Measurements from ENCODE around the gene HEATR3. TPM values are rescaled to one million over a fixed set of nuclear protein-coding genes. Genes with fewer than 3 reads are reported as not detected.

Gene HEATR3
- total RNA-seq, 2 experiments from 2014 or later, result 21.5 to 21.6 TPM

- no peaks in the 10 kb centered on the region for H3K9me3 Mint-ChIP-seq
- H3K27ac Mint-ChIP-seq, result no peak overlapping the region
- H3K27me3 Mint-ChIP-seq, result no peaks in the 10 kb centered on the region
- H3K4me3 Mint-ChIP-seq, result no peak overlapping the region
- H3K36me3 Mint-ChIP-seq (ENCODE audit: low read depth), result peaks cover 57% of the 10 kb centered on the region
- ChIA-PET POLR2A (no interaction called here), CTCF (interaction anchor here (0.6 kb wide), 1 partner anchor 42 kb away, joined by 3 read pairs; no protein-coding TSS in a partner anchor)
- no peak for DNase-seq
- peaks cover under 1% of the 10 kb centered on the region for H3K4me1 Mint-ChIP-seq
Observed at GRCh38 chr16:50088302-50088701, 22.5 kb downstream of the HEATR3 start.

DNA sequence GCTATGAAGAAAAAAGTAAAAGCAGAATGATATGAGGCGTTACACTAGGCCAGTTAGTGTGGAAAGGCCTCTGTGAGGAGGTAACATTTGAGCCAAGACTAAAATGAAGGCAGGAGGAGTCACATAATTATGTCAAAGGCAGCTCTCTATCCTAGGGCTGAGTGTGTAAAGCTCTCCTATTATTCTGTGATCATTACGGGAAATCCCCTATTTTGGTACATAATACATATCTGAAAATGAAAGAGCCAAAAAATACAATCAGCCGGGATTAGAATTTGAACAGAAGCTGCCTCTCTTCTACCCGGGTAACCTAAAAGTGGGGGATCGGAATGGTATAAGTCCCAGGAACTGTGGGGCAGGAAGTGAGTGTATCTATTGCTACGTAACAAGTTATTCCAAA, 27.1 kb downstream of the HEATR3 start:
- no peak overlapping the region for H3K4me3 Mint-ChIP-seq
- ChIA-PET CTCF (interaction anchor here (1.3 to 1.7 kb wide), 2 partner anchors 68 to 117 kb away, joined by 5 to 7 read pairs; partner anchors contain the start of gene CNEP1R1), POLR2A (interaction anchor here (0.5 to 0.6 kb wide), 2 partner anchors 21 to 95 kb away, joined by 4 to 7 read pairs; no protein-coding TSS in a partner anchor)
- DNase-seq, result no peak
- H3K9me3 Mint-ChIP-seq, result no peaks in the 10 kb centered on the region
- peaks cover 29% of the 10 kb centered on the region for H3K36me3 Mint-ChIP-seq (ENCODE audit: low read depth)
- no peaks in the 10 kb centered on the region for H3K27me3 Mint-ChIP-seq
- peaks cover 10% of the 10 kb centered on the region for H3K4me1 Mint-ChIP-seq
- H3K27ac Mint-ChIP-seq, result no peak overlapping the region

GRCh38 chr16:50093607-50094539, 28.1 kb downstream of the HEATR3 start:
- ChIA-PET CTCF (no interaction called here), POLR2A (no interaction called here)
- no peak overlapping the region for H3K4me3 Mint-ChIP-seq
- DNase-seq, result no peak
- peaks cover 10% of the 10 kb centered on the region for H3K4me1 Mint-ChIP-seq
- no peak overlapping the region for H3K27ac Mint-ChIP-seq
- H3K27me3 Mint-ChIP-seq, result no peaks in the 10 kb centered on the region
- peaks cover 29% of the 10 kb centered on the region for H3K36me3 Mint-ChIP-seq (ENCODE audit: low read depth)
- H3K9me3 Mint-ChIP-seq, result no peaks in the 10 kb centered on the region

GRCh38 chr16:50096791-50097190, 31.0 kb downstream of the HEATR3 start:
- H3K36me3 Mint-ChIP-seq (ENCODE audit: low read depth), result peaks cover 37% of the 10 kb centered on the region

GRCh38 chr16:50099957-50100648, 34.3 kb downstream of the HEATR3 start:
- no peaks in the 10 kb centered on the region for H3K9me3 Mint-ChIP-seq
- no peak for DNase-seq
- POLR2A ChIA-PET, result no interaction called here
- H3K4me3 Mint-ChIP-seq, result no peak overlapping the region
- CTCF ChIA-PET, result interaction anchor here (1.1 kb wide), 1 partner anchor 14 kb away, joined by 3 read pairs; no protein-coding TSS in a partner anchor
- H3K27ac Mint-ChIP-seq, result no peak overlapping the region
- peaks cover 40% of the 10 kb centered on the region for H3K36me3 Mint-ChIP-seq (ENCODE audit: low read depth)
- peaks cover 9% of the 10 kb centered on the region for H3K4me1 Mint-ChIP-seq
- no peaks in the 10 kb centered on the region for H3K27me3 Mint-ChIP-seq

More at GRCh38 chr16:50096791-50097190, 31.0 kb downstream of the HEATR3 start:
- CTCF ChIA-PET, result no interaction called here
- no peak overlapping the region for H3K27ac Mint-ChIP-seq
- H3K4me3 Mint-ChIP-seq, result no peak overlapping the region
- H3K4me1 Mint-ChIP-seq, result peaks cover 14% of the 10 kb centered on the region
- DNase-seq, result no peak
- POLR2A ChIA-PET, result no interaction called here
- H3K27me3 Mint-ChIP-seq, result no peaks in the 10 kb centered on the region
- H3K9me3 Mint-ChIP-seq, result no peaks in the 10 kb centered on the region

DNA sequence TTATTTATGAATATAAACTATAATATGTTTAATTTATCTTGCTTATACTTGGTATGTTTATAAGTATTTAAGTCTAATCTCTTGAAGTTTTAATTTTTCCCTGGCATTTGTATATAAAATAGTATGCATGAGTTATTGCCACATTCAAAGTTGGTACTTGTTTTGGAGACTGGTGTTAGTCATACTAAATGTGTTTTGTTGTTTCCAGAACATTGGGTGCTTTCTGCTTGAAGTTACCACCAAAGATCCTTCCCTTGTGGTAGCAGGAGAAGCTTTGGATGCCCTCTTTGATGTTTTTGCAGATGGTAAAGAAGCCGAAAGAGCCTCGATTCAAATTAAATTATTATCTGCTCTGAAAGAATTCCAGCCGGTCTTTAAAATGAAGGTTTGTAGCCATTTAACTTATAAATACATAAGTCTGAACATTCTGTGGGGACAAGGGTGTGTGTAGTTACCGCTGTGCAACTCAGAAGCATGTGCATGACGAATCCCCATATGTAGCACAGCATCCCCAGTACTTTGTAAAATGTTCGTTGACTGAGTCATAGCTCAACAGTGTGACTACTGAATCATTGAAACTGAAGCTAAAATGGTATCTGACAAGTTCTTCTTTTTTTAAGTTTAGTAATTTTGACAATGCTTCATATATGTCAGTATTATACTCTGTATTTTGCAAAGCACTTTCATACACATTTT, 36.4 kb downstream of the HEATR3 start:
- no peaks in the 10 kb centered on the region for H3K9me3 Mint-ChIP-seq
- H3K4me1 Mint-ChIP-seq, result peaks cover 9% of the 10 kb centered on the region
- peak overlapping the region; percentile 56 for H3K27ac Mint-ChIP-seq
- H3K4me3 Mint-ChIP-seq, result no peak overlapping the region
- ChIA-PET POLR2A (interaction anchor here (0.8 kb wide), 1 partner anchor 166 kb away, joined by 4 read pairs; no protein-coding TSS in a partner anchor), CTCF (interaction anchor here (0.7 kb wide), 1 partner anchor 19 kb away, joined by 3 read pairs; no protein-coding TSS in a partner anchor)
- no peak for DNase-seq
- H3K36me3 Mint-ChIP-seq (ENCODE audit: low read depth), result peaks cover 40% of the 10 kb centered on the region
- H3K27me3 Mint-ChIP-seq, result no peaks in the 10 kb centered on the region

GRCh38 chr16:50103764-50104163, 38.0 kb downstream of the HEATR3 start:
- Mint-ChIP-seq H3K36me3 (ENCODE audit: low read depth) (peaks cover 44% of the 10 kb centered on the region), H3K9me3 (no peaks in the 10 kb centered on the region), H3K27me3 (no peaks in the 10 kb centered on the region), H3K4me3 (no peak overlapping the region), H3K27ac (no peak overlapping the region), H3K4me1 (peaks cover 9% of the 10 kb centered on the region)
- CTCF ChIA-PET, result no interaction called here
- POLR2A ChIA-PET, result no interaction called here
- DNase-seq, result no peak

- H3K9me3 Mint-ChIP-seq, result no peaks in the 10 kb centered on the region
- no peaks in the 10 kb centered on the region for H3K27me3 Mint-ChIP-seq
- POLR2A ChIA-PET, result no interaction called here
- CTCF ChIA-PET, result interaction anchor here (0.7 to 1.1 kb wide), 2 partner anchors 7 to 329 kb away, joined by 3 read pairs; no protein-coding TSS in a partner anchor
- DNase-seq, result no peak
- H3K4me1 Mint-ChIP-seq, result peaks cover 5% of the 10 kb centered on the region
- H3K4me3 Mint-ChIP-seq, result no peak overlapping the region
- H3K27ac Mint-ChIP-seq, result no peak overlapping the region
- no peaks in the 10 kb centered on the region for H3K36me3 Mint-ChIP-seq (ENCODE audit: low read depth)
Observed at GRCh38 chr16:50114357-50115129, 48.8 kb downstream of the HEATR3 start.

DNA sequence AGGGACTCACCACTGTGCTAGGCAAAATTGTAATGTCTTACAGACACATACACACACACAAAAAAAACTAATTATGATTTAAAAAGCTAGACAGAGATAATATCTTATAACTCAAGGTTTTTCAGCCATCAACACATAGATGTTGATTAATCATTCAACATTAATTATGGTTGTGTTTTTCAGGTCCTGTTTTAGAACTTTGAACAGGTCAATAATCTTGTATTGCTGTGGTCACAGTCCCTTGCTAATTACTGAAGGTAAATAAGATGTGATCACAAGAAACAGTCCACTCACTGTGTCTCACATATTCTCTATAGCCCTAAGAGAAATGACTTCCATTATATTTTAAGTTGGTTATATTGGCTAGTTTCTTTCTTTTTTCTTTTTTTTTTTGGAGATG, 54.9 kb downstream of the HEATR3 start:
- H3K36me3 Mint-ChIP-seq (ENCODE audit: low read depth), result no peaks in the 10 kb centered on the region
- DNase-seq, result no peak
- POLR2A ChIA-PET, result no interaction called here
- no peak overlapping the region for H3K4me3 Mint-ChIP-seq
- H3K27me3 Mint-ChIP-seq, result no peaks in the 10 kb centered on the region
- no peak overlapping the region for H3K27ac Mint-ChIP-seq
- CTCF ChIA-PET, result interaction anchor here (1.2 to 1.5 kb wide), 4 partner anchors 16 to 154 kb away, joined by 3 to 4 read pairs (median 4); partner anchors contain the start of gene CNEP1R1
- H3K4me1 Mint-ChIP-seq, result peaks cover 44% of the 10 kb centered on the region
- H3K9me3 Mint-ChIP-seq, result no peaks in the 10 kb centered on the region

DNA sequence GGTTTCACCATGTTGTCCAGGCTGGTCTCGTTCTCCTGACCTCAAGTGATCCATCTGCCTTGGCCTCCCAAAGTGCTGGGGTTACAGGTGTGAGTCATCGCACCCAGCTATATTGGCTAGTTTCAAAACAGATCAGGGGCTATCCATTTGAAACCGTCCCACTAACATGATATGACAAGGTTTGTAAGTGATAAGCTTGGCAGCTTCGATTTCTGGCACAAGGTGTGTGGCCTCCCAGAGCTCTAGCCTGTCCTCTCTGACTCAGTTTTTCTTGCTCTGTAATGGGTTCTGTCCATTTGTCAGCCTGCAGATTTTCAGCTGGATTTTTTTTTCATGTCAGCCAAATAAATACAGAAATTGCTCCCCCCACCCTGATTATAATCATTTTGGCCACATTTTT, 55.5 kb downstream of the HEATR3 start:
- Mint-ChIP-seq H3K27me3 (no peaks in the 10 kb centered on the region), H3K9me3 (no peaks in the 10 kb centered on the region), H3K4me1 (peaks cover 44% of the 10 kb centered on the region), H3K27ac (peak overlapping the region; percentile 79), H3K36me3 (ENCODE audit: low read depth) (no peaks in the 10 kb centered on the region), H3K4me3 (no peak overlapping the region)
- ChIA-PET CTCF (interaction anchor here (0.9 to 1.5 kb wide), 6 partner anchors 8 to 154 kb away, joined by 3 to 4 read pairs (median 4); no protein-coding TSS in a partner anchor), POLR2A (no interaction called here)
- DNase-seq, result no peak

GRCh38 chr16:50121721-50122445, 56.1 kb downstream of the HEATR3 start:
- H3K27ac Mint-ChIP-seq, result peak overlapping the region; percentile 79
- ChIA-PET POLR2A (no interaction called here), CTCF (interaction anchor here (0.9 to 1.6 kb wide), 7 partner anchors 8 to 88 kb away, joined by 3 to 4 read pairs (median 3); no protein-coding TSS in a partner anchor)
- no peaks in the 10 kb centered on the region for H3K9me3 Mint-ChIP-seq
- peaks cover 44% of the 10 kb centered on the region for H3K4me1 Mint-ChIP-seq
- no peak overlapping the region for H3K4me3 Mint-ChIP-seq
- H3K36me3 Mint-ChIP-seq (ENCODE audit: low read depth), result no peaks in the 10 kb centered on the region
- DNase-seq, result peak; percentile 60
- no peaks in the 10 kb centered on the region for H3K27me3 Mint-ChIP-seq
